OCI-LY1 (cell line): Measurements from ENCODE around the gene MTHFD1L.

ENCODE experiments used
- H2AFZ ChIP-seq: fragments of 200-600 bp; sonication (generic), shearing (Covaris generic); 2 replicates; pipeline ENCODE4 v1.6.0; 2014; ENCODE audit warnings: antibody characterized with exemption, mild to moderate bottlenecking, low read length
- H3F3A ChIP-seq: fragments of 200-600 bp; sonication (generic), shearing (Covaris generic); 2 replicates; pipeline ENCODE4 v1.6.0; 2014; ENCODE audit warnings: mild to moderate bottlenecking, antibody characterized with exemption, low read length, moderate library complexity; ENCODE audit not compliant: insufficient read depth
- H3K27ac ChIP-seq: fragments of 200-600 bp; sonication (generic); 2 replicates; pipeline ENCODE4 v1.5.1; 2014; ENCODE audit warnings: low read length, mixed run types, mild to moderate bottlenecking, low read depth; ENCODE audit not compliant: poor library complexity, severe bottlenecking
- H3K27me3 ChIP-seq: fragments of 200-600 bp; sonication (generic); 2 replicates; pipeline ENCODE4 v1.6.0; 2014; ENCODE audit warnings: antibody characterized with exemption, mild to moderate bottlenecking, low read length, moderate library complexity; ENCODE audit not compliant: insufficient read depth
- H3K36me3 ChIP-seq: fragments of 200-600 bp; sonication (generic); 2 replicates; pipeline ENCODE4 v1.6.1; 2014; ENCODE audit warnings: mild to moderate bottlenecking, antibody characterized with exemption, low read length, moderate library complexity, mixed read lengths; ENCODE audit not compliant: insufficient read depth
- H3K4me1 ChIP-seq: fragments of 200-600 bp; sonication (generic); 2 replicates; pipeline ENCODE4 v1.5.1; 2014; ENCODE audit warnings: mild to moderate bottlenecking, low read length, moderate library complexity; ENCODE audit not compliant: insufficient read depth, severe bottlenecking
- H3K4me2 ChIP-seq: fragments of 200-600 bp; sonication (generic), shearing (Covaris generic); 2 replicates; pipeline ENCODE4 v1.6.1; 2014; ENCODE audit warnings: low read length
- H3K4me3 ChIP-seq: fragments of 200-600 bp; sonication (generic); 2 replicates; pipeline ENCODE4 v1.5.1; 2014; ENCODE audit warnings: low read length, low read depth, mild to moderate bottlenecking, mixed read lengths; ENCODE audit not compliant: poor library complexity, severe bottlenecking
- H3K79me2 ChIP-seq: fragments of 200-600 bp; shearing (Covaris generic); 2 replicates; pipeline ENCODE4 v1.6.1; 2016; ENCODE audit warnings: mixed run types, low read length, mixed read lengths; ENCODE audit not compliant: insufficient read depth
- H3K9ac ChIP-seq: fragments of 200-600 bp; sonication (generic), shearing (Covaris generic); 2 replicates; pipeline ENCODE4 v1.6.1; 2014; ENCODE audit warnings: mild to moderate bottlenecking, low read length, mixed read lengths
- H3K9me2 ChIP-seq: fragments of 200-600 bp; sonication (generic), shearing (Covaris generic); 2 replicates; pipeline ENCODE4 v1.6.1; 2014; ENCODE audit warnings: low read depth, mild to moderate bottlenecking, low read length, mixed read lengths
- H3K9me3 ChIP-seq: fragments of 200-600 bp; shearing (Covaris generic); 2 replicates; pipeline ENCODE4 v1.6.1; 2014; ENCODE audit warnings: low read length, mixed read lengths
- H4K20me1 ChIP-seq: fragments of 200-600 bp; sonication (generic), shearing (Covaris generic); 2 replicates; pipeline ENCODE4 v1.6.0; 2016; ENCODE audit warnings: mild to moderate bottlenecking, low read length; ENCODE audit not compliant: insufficient read depth
- CTCF ChIP-seq: fragments of 200-600 bp; sonication (generic), shearing (Covaris generic); IDR thresholded peaks from 2 replicates; pipeline ENCODE4 v1.5.1; 2017; ENCODE audit warnings: mild to moderate bottlenecking, antibody characterized with exemption, low read length, moderate library complexity, mixed read lengths
- EZH2 ChIP-seq: fragments of 200-600 bp; sonication (generic), shearing (Covaris generic); IDR thresholded peaks from 2 replicates; pipeline ENCODE4 v1.8.0; 2017; ENCODE audit warnings: borderline replicate concordance, mixed run types, mild to moderate bottlenecking, antibody characterized with exemption, low read length, moderate library complexity, mixed read lengths

Gene MTHFD1L

GRCh38 chr6:151027295-151027747 is 161.8 kb downstream of the MTHFD1L start:
- Histone ChIP-seq H3K79me2 (no peaks in the 10 kb centered on the region), H3F3A (no peaks in the 10 kb centered on the region), H3K27ac (no peak overlapping the region), H3K36me3 (peaks cover 40% of the 10 kb centered on the region), H3K4me3 (no peak overlapping the region), H3K4me2 (no peak overlapping the region), H3K27me3 (no peaks in the 10 kb centered on the region), H2AFZ (no peak overlapping the region), H3K9ac (no peak overlapping the region), H4K20me1 (no peaks in the 10 kb centered on the region), H3K9me2 (no peaks in the 10 kb centered on the region), H3K4me1 (no peaks in the 10 kb centered on the region), H3K9me3 (no peaks in the 10 kb centered on the region)
- TF ChIP-seq CTCF, result no peak

DNA sequence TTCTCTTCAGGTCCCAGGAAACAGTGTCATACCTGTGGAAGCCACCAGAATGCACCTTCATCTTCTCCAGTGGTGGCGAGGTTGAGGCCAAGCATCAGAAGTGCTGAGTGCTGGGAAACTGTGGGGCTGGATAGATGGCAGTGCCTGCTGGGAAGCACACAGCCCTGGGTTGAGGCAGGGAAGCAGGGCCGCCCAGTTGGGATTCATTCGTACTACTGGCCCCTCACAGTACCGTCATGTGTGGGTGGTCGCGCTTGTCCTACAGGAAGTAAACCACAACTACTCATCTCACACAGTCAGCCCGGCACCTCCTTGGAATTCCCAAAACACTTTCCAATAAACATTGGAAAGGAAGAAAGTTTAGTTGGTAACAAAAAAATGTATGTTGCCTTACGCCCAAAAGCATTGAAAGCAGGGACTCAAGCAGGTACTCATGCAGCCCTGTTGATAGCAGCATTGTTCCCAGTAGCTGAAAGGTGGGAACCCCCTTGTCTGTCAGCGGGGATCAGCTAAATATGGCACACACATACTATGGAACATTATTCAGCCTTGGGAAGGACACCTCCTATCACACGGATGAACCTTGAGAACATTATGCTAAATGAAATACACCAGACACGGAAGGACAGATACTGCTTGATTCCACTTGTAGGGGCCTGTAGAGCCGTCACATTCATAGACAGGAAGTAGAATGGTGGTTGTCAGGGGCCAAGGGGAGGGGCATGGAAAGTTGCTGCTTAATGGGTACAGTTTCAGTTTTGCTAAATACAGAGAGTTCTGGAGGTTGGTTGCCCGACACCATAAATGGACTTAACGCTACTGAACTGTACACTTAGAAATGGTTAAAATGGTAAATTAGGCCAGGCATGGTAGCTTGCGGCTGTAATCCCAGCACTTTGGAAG is 162.7 kb downstream of the MTHFD1L start:
- peaks cover 39% of the 10 kb centered on the region for H3K36me3 ChIP-seq

GRCh38 chr6:151029970-151030369 is 164.5 kb downstream of the MTHFD1L start:
- no peak overlapping the region for H3K4me3 ChIP-seq
- no peak overlapping the region for H2AFZ ChIP-seq
- H3K9me3 ChIP-seq, result no peaks in the 10 kb centered on the region
- no peak overlapping the region for H3K9ac ChIP-seq
- no peaks in the 10 kb centered on the region for H4K20me1 ChIP-seq
- no peak overlapping the region for H3K4me2 ChIP-seq
- H3F3A ChIP-seq, result no peaks in the 10 kb centered on the region
- H3K4me1 ChIP-seq, result no peaks in the 10 kb centered on the region
- TF ChIP-seq EZH2 (no peak), CTCF (no peak)
- H3K79me2 ChIP-seq, result no peaks in the 10 kb centered on the region
- peaks cover 35% of the 10 kb centered on the region for H3K36me3 ChIP-seq
- no peaks in the 10 kb centered on the region for H3K27me3 ChIP-seq
- no peaks in the 10 kb centered on the region for H3K9me2 ChIP-seq
- H3K27ac ChIP-seq, result no peak overlapping the region

More for the DNA sequence above, 162.7 kb downstream of the MTHFD1L start:
- no peak overlapping the region for H3K4me3 ChIP-seq
- H3K9me2 ChIP-seq, result no peaks in the 10 kb centered on the region
- H3F3A ChIP-seq, result no peaks in the 10 kb centered on the region
- H3K79me2 ChIP-seq, result no peaks in the 10 kb centered on the region
- H3K4me1 ChIP-seq, result no peaks in the 10 kb centered on the region
- no peaks in the 10 kb centered on the region for H4K20me1 ChIP-seq
- H2AFZ ChIP-seq, result no peak overlapping the region
- no peak overlapping the region for H3K27ac ChIP-seq
- H3K4me2 ChIP-seq, result no peak overlapping the region
- no peak overlapping the region for H3K9ac ChIP-seq
- H3K9me3 ChIP-seq, result no peaks in the 10 kb centered on the region
- H3K27me3 ChIP-seq, result no peaks in the 10 kb centered on the region
- TF ChIP-seq CTCF (no peak), EZH2 (no peak)
